K562 (cell line): ENCODE results near the gene DNAJB6. TPM values are rescaled to one million over a fixed set of nuclear protein-coding genes. Genes with fewer than 3 reads are reported as not detected.
A peak's percentile ranks its signal among the peaks of the same experiment; 100 is the strongest.

Experiments
- E2F5 ChIP-seq: sonication (generic); formaldehyde crosslinking; IDR thresholded peaks from 2 replicates; pipeline ENCODE4 v1.8.0; 2022; ENCODE audit warnings: mild to moderate bottlenecking, missing genetic modification reagents
- KLF16 ChIP-seq: IDR thresholded peaks from 2 replicates; pipeline ENCODE4 v1.6.1; 2016; ENCODE audit warnings: antibody characterized with exemption
- L3MBTL2 ChIP-seq: fragments of 450-650 bp; IDR thresholded peaks from 2 replicates; pipeline ENCODE4 v1.6.1; 2016; ENCODE audit warnings: mild to moderate bottlenecking, moderate library complexity
- MTA2 ChIP-seq: fragments of 450-650 bp; IDR thresholded peaks from 2 replicates; pipeline ENCODE4 v1.6.1; 2016; ENCODE audit warnings: low read depth
- NFE2 ChIP-seq: IDR thresholded peaks from 2 replicates; pipeline ENCODE4 v1.6.1; 2014; ENCODE audit warnings: antibody characterized with exemption, low read depth
- POLR3G ChIP-seq: IDR thresholded peaks from 2 replicates; pipeline ENCODE4 v1.6.1; 2011; ENCODE audit not compliant: insufficient read length, insufficient replicate concordance; ENCODE audit errors: extremely low read depth
- SRSF1 ChIP-seq: fragments of 200-400 bp; formaldehyde crosslinking; IDR thresholded peaks from 2 replicates; pipeline ENCODE4 v1.6.1; 2017; ENCODE audit warnings: mild to moderate bottlenecking, low read depth, low read length, moderate library complexity
- ZBTB34 ChIP-seq: fragments of 250-450 bp; sonication (Bioruptor Pico); IDR thresholded peaks from 2 replicates; pipeline ENCODE4 v1.8.0; 2021; ENCODE audit warnings: mild to moderate bottlenecking, moderate library complexity
- ZBTB40 ChIP-seq, 2 experiments: fragments of 450-650 bp in 1 of 2; sonication (generic) in 1 of 2; formaldehyde crosslinking in 1 of 2; IDR thresholded peaks; 2 replicates each; pipeline versions ENCODE4 v1.7.1 to v1.9.0; 2016 to 2022; ENCODE audit warnings: inconsistent platforms in 1 of 2, mild to moderate bottlenecking in 1 of 2, missing genetic modification reagents in 1 of 2
- ZMIZ1 ChIP-seq, 2 experiments: fragments of 150-350 bp in 1 of 2; IDR thresholded peaks; 2 replicates each; pipeline ENCODE4 v1.6.1; 2012 to 2016; ENCODE audit warnings: low read depth in 2 of 2, low read length in 2 of 2, mild to moderate bottlenecking in 1 of 2, moderate library complexity in 1 of 2
- ZNF347 ChIP-seq: fragments of 450-650 bp; formaldehyde crosslinking; IDR thresholded peaks from 2 replicates; pipeline ENCODE4 v1.4.0; 2020; ENCODE audit warnings: low read depth, mild to moderate bottlenecking, moderate library complexity
- polyA plus RNA-seq, 8 experiments: library from polyadenylated mRNA; depleted of rRNA in 4 of 8; stranded (reverse) in 5 of 8; unstranded in 3 of 8; fragments of >200 nt; fragmentation: Nextera tagmentation in 2 of 8; fragmentation: Illumina TruSeq in 1 of 8; extraction: Ambion mirVana in 2 of 8; extraction: Trizol in 1 of 8; gene quantifications; 2 replicates each; pipeline versions ENCODE4 v1.2.1 to v1.2.3, GENCODE V29; 2011 to 2014; ENCODE audit warnings: inconsistent platforms in 1 of 8, missing spikeins in 1 of 8
- total RNA-seq, 7 experiments: library from RNA; depleted of rRNA in 6 of 7; stranded (reverse); fragments of >200 nt in 6 of 7; fragmentation: Illumina TruSeq in 2 of 7; extraction: Trizol in 2 of 7; gene quantifications; 2 replicates each; pipeline versions ENCODE4 v1.2.1 to v1.2.3, GENCODE V29; 2011 to 2021; ENCODE audit warnings: low replicate concordance in 1 of 7

The DNAJB6 gene
- total and polyA plus RNA-seq, 9 of the 15 experiments (the other 6 are each of a cell fraction or from before 2014, with no cell fraction given), result 84.5 to 158 (median 135) TPM

- TF ChIP-seq ZBTB40 (IDR thresholded peaks at IDR 0.05) (peak; percentile 57), ZBTB40 (CRISPR knock-in tag; IDR thresholded peaks at IDR 0.05) (no peak), ZMIZ1 (IDR thresholded peaks at IDR 0.05; ENCODE audit: low read depth in 2 of 2, low read length in 2 of 2) (0 out of 4 replicates have a peak, but pooled peaks of 1 of the 2 experiments have one; percentile 31), E2F5 (CRISPR knock-in tag) (no peak), KLF16 (peak; percentile 65), NFE2 (no peak), MTA2 (no peak), ZNF347 (CRISPR knock-in tag) (no peak), ZBTB34 (CRISPR knock-in tag) (no peak), SRSF1 (no peak), L3MBTL2 (peak; percentile 97), POLR3G (no peak)
These were observed 50.4 kb downstream of the DNAJB6 start (continued) for GRCh38 chr7:157386979-157387800.
